ENCODE measurements around the gene ACIN1.
A peak's percentile ranks its signal among the peaks of the same experiment; 100 is the strongest.

The ACIN1 gene

DNA sequence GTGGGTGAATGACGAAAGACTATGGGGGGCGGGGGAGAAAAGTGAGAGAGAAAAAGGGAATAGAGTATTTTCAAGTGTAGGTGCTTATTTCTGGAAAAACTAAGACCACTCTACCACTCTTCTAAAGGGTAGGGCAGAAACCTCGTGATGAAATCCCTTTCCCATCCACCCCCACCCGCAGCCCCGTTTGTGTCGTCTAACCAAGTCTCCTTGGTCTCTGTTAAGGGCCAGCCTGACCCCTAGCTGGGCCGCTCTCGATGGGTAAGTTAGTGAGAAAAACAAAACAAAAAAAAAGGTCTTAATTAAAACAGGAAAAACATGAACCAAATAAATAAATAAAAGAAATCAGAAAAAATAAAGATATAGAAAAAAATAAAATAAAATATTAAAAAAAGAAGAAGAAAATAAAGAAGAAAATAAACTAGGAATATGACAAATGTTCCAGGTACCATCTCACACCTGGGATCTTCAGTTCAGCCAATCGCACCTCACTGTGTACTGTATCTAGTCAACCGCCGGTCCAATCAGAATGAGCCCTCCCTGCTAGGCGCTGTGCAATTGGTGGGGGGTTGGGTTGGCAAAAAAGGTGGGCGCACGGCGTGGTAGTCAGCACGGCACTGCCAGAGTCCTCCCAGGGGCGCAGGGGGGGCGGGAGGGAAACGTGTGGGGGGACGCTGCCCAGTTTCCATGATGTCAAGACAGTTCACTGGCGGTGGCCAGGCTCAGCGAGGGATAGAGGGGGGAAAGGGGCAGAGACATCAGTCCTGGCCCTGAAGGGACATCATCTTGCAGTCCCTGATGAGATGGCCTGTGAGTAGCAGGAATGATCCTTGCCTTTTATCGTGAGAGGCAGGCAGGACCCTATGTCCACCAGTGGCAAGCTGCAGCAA is 27.8 kb downstream of the ACIN1 start:
- H3K4me3 ChIP-seq (ENCODE audit: low read depth, low read length) = no peak overlapping the region
- TF ChIP-seq CTCF (conservative IDR thresholded peaks at IDR 0.05; ENCODE audit: low read depth, low read length) = no peak
- DNase-seq (ENCODE audit: low read depth) = no peak

- no peak for TF ChIP-seq CTCF (conservative IDR thresholded peaks at IDR 0.05; ENCODE audit: low read depth, low read length)
- DNase-seq (ENCODE audit: low read depth) = no peak
- H3K4me3 ChIP-seq (ENCODE audit: low read depth, low read length) = no peak overlapping the region
These were observed 28.6 kb downstream of the ACIN1 start for GRCh38 chr14:23066368-23066767.

GRCh38 chr14:23063601-23064000 is 31.3 kb downstream of the ACIN1 start:
- DNase-seq (ENCODE audit: low read depth) = no peak
- H3K4me3 ChIP-seq (ENCODE audit: low read depth, low read length) = no peak overlapping the region
- TF ChIP-seq CTCF (conservative IDR thresholded peaks at IDR 0.05; ENCODE audit: low read depth, low read length) = no peak

GRCh38 chr14:23062002-23062401 is 32.9 kb downstream of the ACIN1 start:
- peak; percentile 98 for DNase-seq (ENCODE audit: low read depth)
- H3K4me3 ChIP-seq (ENCODE audit: low read depth, low read length) = no peak overlapping the region
- TF ChIP-seq CTCF (conservative IDR thresholded peaks at IDR 0.05; ENCODE audit: low read depth, low read length) = peak; percentile 14

DNA sequence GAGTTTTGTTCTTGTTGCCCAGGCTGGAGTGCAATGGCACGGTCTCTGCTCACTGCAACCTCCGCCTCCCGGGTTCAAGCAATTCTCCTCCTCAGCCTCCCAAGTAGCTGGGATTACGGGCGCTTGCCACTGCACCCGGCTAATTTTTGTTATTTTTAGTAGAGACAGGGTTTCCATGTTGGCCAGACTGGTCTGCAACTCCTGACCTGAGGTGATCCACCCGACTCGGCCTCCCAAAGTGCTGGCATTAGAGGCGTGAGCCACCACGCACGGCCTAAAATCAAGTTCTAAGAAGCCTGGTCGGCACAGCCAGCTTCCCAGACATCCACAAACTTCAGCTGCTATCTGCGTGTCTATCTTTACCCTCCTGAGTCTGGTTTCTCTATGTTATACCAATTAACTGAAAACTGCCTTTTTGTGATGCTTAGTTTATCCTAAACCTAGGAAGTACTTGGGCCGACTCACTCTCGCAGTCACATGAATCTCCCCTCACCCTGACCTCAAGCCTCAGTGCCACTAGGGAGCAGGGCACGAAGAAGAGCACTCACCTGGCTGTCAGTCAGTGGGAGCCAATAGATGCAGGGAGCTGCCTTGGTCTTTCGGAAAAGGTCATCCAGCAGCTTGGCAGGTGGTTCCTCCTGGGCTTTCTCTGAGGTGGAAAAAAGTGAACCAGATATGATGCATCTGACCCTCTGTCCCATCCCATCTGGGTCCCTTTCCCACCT is 34.2 kb downstream of the ACIN1 start:
- H3K4me3 ChIP-seq (ENCODE audit: low read depth, low read length) = no peak overlapping the region
- TF ChIP-seq CTCF (conservative IDR thresholded peaks at IDR 0.05; ENCODE audit: low read depth, low read length) = no peak

GRCh38 chr14:23058654-23059504 is 36.1 kb downstream of the ACIN1 start:
- H3K4me3 ChIP-seq (ENCODE audit: low read depth, low read length) = no peak overlapping the region
- no peak for TF ChIP-seq CTCF (conservative IDR thresholded peaks at IDR 0.05; ENCODE audit: low read depth, low read length)
- DNase-seq (ENCODE audit: low read depth) = no peak

More for the DNA sequence above, 34.2 kb downstream of the ACIN1 start:
- DNase-seq (ENCODE audit: low read depth) = no peak

All from choroid plexus epithelial cell (primary cell).